LNCAP (cell line): Measurements from ENCODE around the gene DYNC2I2.

Experiments
- CTCF ChIP-seq: fragments of 450-650 bp; IDR thresholded peaks from 2 replicates; pipeline ENCODE4 v1.5.1; 2017; ENCODE audit warnings: mild to moderate bottlenecking

The DYNC2I2 gene

GRCh38 chr9:128702445-128702948 lies 45.9 kb upstream of the DYNC2I2 start, which contains the start of gene PKN3:
TSS of gene PKN3 (plus strand) at chr9:128702503. CDS start at chr9:128702916, 413 bp downstream.
- TF ChIP-seq CTCF: peak; percentile 92

GRCh38 chr9:128701227-128701854 lies 44.7 kb upstream of the DYNC2I2 start:
- TF ChIP-seq CTCF: no peak

GRCh38 chr9:128696923-128697707 lies 40.5 kb upstream of the DYNC2I2 start:
- TF ChIP-seq CTCF: no peak

- no peak for TF ChIP-seq CTCF
Observed at GRCh38 chr9:128694344-128694743, 37.7 kb upstream of the DYNC2I2 start.

DNA sequence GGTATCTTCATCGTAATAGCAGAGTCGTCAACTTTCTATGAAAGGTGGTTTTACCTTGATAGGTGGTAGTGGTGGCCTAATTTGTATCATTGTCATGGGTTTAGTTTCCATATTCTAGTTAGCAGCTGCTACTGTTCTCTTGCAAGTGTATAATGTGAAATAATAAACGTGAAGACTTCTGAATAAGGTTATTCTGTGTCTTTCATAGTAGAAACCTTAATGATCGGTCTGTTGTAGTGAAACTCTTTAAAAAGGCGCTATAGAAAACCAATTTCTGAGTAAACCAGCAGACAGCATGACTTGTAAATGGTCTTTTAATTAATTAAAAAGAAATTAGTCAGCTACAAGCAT lies 34.0 kb upstream of the DYNC2I2 start:
- no peak for TF ChIP-seq CTCF

DNA sequence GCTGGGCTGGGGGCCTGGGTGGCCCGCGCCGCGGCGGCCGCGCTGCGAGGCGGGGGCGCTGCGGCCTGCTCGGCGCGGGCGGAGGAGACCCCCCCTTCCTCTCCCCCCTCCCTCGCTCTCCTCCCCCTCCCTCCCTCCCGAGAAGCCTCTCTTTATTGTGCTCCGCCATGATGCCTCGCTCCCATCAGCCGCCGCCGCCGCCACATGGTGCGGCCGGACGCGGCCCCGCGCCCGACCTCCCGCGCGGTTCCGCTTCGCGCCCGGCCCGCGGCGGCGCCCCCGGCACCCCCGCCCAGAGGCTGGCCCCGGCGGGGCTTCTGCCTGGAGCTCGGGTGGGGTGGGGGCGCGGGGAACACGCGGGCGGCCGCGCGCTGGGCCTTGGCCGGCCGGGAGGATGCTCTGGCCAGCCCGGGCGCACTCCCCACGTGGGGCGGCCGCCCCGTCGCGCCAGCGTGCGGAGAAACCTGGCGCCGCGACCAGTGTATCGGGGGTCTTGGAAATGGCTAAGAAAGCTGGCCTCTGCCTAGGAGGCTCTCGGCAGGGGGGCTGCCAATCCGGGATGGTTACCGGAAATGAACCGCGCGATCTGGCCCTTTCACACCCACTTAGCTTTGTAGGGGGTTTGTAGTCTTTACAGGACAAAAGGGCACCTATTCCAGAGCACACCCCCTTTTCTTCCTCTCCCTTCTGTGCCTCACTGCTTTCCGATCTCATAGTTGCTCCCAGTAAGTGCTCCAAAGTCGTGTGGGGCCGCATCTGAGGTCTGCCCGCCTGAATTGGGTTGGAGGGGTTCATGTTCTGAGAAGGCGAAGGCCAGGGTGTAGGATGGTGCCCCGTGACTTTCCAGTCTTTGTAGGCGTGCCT lies 33.4 kb upstream of the DYNC2I2 start:
- TF ChIP-seq CTCF: no peak

GRCh38 chr9:128689293-128689774 lies 32.7 kb upstream of the DYNC2I2 start:
- no peak for TF ChIP-seq CTCF
